Lower lobe of right lung (tissue), 2 donors: ENCODE data around the gene KCND1. TPM values are rescaled to one million over a fixed set of nuclear protein-coding genes. Genes with fewer than 3 reads are reported as not detected.

Source experiments
- ATAC-seq, 2 donors: fragments of 200-7000 bp; cut with Tn5 transposase; one replicate each; pipeline ENCODE4 v1.9.1; 2020 to 2022; ENCODE audit warnings: mild to moderate bottlenecking in 2 of 2, moderate library complexity in 2 of 2
- DNase-seq: peaks from one replicate; pipeline ENCODE4 v3.0.0-alpha.2; 2020
- H3K27ac ChIP-seq: fragments of 200-600 bp; one replicate; pipeline ENCODE4 v1.8.0; 2022
- H3K27me3 ChIP-seq: fragments of 200-600 bp; one replicate; pipeline ENCODE4 v1.8.0; 2022; ENCODE audit warnings: low read depth
- H3K36me3 ChIP-seq: fragments of 200-600 bp; one replicate; pipeline ENCODE4 v1.8.0; 2022; ENCODE audit warnings: mild to moderate bottlenecking
- H3K4me1 ChIP-seq: fragments of 200-600 bp; one replicate; pipeline ENCODE4 v1.8.0; 2022
- H3K4me3 ChIP-seq: fragments of 200-600 bp; one replicate; pipeline ENCODE4 v1.8.0; 2022; ENCODE audit warnings: mild to moderate bottlenecking
- H3K9me3 ChIP-seq: fragments of 200-600 bp; one replicate; pipeline ENCODE4 v1.8.0; 2022
- intact Hi-C: fragments of 100-400 bp; cut with DNase I; formaldehyde crosslinking; loops from one replicate; pipeline ENCODE4 v1.11.0; 2022
- total RNA-seq: library from RNA; stranded (reverse); fragmentation: NEBNext Ultra II Directional; extraction: Animal tissue kit (Norgen Biotek cat#: 25700); gene quantifications from one replicate; pipeline ENCODE4 v1.2.1, GENCODE V29; 2021
- TF ChIP-seq, protein P1 (sequence below): fragments of 200-600 bp; IDR thresholded peaks from one replicate; pipeline ENCODE4 v1.8.0; 2022; ENCODE audit warnings: antibody characterized with exemption, mild to moderate bottlenecking
- donor health status: DM: no; HTN: yes; CAD: no; lungs with severe emphysema.

KCND1 gene
- total RNA-seq, 1 donor from 2014 or later, result 1.8 TPM

DNA sequence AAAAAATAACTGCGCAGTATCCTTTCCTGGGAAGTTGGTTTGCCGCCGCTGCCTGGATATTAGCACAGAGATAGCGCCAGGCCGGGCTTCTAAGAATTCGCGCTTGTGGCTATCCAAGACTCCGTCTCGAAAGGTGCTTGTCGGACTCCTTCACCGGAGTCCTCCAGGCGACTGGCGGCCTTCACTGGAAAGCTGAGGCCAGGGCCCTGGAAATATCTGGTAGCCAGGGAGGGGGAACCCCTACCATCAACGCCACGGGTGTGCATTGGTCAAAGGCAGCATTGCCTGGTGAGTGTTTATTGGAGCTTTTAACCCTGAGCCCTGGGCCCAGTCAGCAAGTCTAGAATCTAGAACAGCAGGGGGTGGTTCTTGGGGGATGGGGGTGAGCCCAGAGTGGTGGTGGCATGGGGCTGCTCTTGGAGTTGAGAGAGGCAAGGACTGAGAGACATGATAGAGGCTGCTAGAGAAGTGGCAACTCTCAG lies 52.2 kb downstream of the KCND1 start:
- intact Hi-C loops, result no loop called here
- Histone ChIP-seq H3K4me3 (peak overlapping the region; percentile 65), H3K27ac (peak overlapping the region; percentile 86), H3K9me3 (no peaks in the 10 kb centered on the region), H3K36me3 (peaks cover 33% of the 10 kb centered on the region), H3K27me3 (no peaks in the 10 kb centered on the region), H3K4me1 (no peaks in the 10 kb centered on the region)
- no peak for DNase-seq
- peak; percentile 4 to 17 for ATAC-seq
- TF ChIP-seq, protein P1, sequence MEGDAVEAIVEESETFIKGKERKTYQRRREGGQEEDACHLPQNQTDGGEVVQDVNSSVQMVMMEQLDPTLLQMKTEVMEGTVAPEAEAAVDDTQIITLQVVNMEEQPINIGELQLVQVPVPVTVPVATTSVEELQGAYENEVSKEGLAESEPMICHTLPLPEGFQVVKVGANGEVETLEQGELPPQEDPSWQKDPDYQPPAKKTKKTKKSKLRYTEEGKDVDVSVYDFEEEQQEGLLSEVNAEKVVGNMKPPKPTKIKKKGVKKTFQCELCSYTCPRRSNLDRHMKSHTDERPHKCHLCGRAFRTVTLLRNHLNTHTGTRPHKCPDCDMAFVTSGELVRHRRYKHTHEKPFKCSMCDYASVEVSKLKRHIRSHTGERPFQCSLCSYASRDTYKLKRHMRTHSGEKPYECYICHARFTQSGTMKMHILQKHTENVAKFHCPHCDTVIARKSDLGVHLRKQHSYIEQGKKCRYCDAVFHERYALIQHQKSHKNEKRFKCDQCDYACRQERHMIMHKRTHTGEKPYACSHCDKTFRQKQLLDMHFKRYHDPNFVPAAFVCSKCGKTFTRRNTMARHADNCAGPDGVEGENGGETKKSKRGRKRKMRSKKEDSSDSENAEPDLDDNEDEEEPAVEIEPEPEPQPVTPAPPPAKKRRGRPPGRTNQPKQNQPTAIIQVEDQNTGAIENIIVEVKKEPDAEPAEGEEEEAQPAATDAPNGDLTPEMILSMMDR, result no peak

DNA sequence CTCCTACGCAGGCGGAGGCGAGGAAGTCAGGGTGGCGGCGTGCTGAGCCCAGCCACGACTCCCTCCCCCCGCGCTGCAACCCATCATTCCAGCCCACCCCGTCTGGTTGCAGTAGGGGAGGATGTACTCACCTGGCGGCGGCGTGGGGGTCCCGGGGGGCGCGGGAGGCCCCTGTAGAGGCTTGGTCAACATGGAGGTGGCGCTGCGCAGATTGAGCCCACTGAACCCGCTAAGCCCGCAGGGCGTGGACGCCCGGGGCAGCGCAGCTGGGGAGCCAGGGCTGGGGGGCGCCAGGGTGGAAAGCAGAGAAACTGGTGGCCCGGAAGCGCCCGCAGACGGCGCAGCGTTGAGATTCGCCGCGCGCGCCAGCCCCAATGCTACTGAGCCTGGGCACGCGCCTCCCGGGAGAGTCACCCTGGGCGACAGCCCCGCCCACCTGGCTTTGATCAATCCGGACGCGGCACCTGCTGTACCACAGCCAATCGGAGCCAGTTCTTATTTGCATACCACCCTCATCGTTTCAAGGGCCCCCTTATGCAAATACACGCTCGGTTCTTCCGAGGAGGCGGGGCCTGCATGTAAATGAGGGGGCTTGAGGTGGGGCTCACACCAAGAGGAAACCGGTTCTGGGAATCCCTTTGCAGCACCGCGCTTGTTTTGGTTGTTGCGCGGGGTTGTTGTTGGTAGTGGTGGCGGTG lies 52.9 kb downstream of the KCND1 start, which contains the start of gene PIM2:
PIM2 (minus strand) TSS at position 382 of the 698 bp plus-strand sequence; CDS start at position 192, 190 bp downstream.
- peak within 1 kb of the TSS; percentile 65 for H3K4me3 ChIP-seq
- intact Hi-C loops, result no loop called here
- TF ChIP-seq, protein P1, result no peak
- DNase-seq (peak; percentile 94), ATAC-seq (peak; percentile 92 to 94)
- H3K9me3 ChIP-seq, result no peaks in the 10 kb centered on the region
- H3K4me1 ChIP-seq, result no peaks in the 10 kb centered on the region
- H3K36me3 ChIP-seq, result peaks cover 34% of the 10 kb centered on the region
- H3K27ac ChIP-seq, result peak within 1 kb of the TSS; percentile 86
- no peaks in the 10 kb centered on the region for H3K27me3 ChIP-seq

DNA sequence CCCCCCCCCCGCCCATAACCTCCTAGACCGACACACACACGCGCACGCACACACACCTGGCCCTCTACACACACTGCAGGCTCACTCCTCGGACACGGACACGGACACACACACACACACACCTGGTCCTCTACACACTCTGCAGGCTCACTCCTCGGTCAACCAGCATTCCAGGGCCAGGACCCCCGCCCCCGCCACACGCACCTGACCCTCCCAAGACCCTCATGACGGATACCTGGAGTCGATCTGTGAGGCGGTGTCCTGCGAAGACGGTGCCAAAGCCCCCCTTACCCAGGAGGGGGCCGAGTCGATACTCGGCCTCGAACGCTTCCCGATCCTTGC lies 53.4 kb downstream of the KCND1 start:
- no peak for DNase-seq
- Histone ChIP-seq H3K9me3 (no peaks in the 10 kb centered on the region), H3K4me3 (peak overlapping the region; percentile 65), H3K27me3 (no peaks in the 10 kb centered on the region), H3K36me3 (peaks cover 32% of the 10 kb centered on the region), H3K27ac (peak overlapping the region; percentile 86), H3K4me1 (no peaks in the 10 kb centered on the region)
- ATAC-seq, result peak in 1 of 2 donors; percentile 16
- intact Hi-C loops, result no loop called here
- TF ChIP-seq, protein P1, result no peak

DNA sequence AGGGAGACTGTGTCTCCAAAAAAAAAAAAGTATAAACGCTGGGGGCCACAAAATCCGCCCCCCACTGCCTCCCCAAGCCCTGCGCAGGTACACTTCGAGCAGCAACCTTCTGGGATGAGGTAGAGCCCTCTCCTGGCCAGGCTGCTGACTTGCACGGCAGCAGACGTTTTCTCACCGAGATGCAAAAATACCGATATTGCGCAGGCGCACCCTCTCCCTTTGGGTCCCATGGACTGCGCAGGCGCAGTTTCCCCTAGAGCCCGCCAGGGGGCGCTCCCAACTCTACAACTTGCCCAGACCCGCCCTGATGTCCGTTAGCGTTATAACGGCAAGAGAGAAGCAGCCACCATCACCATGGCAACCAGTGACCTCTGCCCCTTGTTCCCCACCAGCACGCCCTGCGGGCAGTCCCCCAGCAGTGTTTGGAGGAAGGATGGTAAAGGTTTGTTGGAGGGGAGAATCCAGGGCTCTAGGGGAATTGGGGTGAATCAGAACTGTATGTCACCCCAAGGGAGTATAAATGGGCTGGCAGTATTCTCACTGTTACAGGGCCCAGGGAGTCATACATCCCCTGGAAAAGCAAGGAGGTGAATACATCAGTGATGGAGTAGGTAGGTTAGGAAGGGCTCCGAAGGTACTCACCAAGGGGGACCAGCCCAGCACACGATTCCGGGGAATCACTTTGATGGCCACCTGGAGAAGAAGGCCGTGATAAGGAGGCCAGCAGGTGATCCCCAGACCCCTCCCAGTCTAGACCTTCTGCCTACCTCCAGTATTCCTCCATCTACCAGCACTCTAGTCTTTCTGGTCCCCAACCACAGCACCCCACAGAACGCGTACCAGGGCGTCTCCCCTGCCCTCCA lies 54.3 kb downstream of the KCND1 start:
- Histone ChIP-seq H3K36me3 (peaks cover 23% of the 10 kb centered on the region), H3K27ac (peak overlapping the region; percentile 86), H3K4me3 (peak overlapping the region; percentile 65), H3K9me3 (no peaks in the 10 kb centered on the region), H3K4me1 (peaks cover 2% of the 10 kb centered on the region), H3K27me3 (no peaks in the 10 kb centered on the region)
- ATAC-seq (peak; percentile 75 to 88), DNase-seq (peak; percentile 92)
- TF ChIP-seq, protein P1, result peak; percentile 91
- intact Hi-C loops, result no loop called here

DNA sequence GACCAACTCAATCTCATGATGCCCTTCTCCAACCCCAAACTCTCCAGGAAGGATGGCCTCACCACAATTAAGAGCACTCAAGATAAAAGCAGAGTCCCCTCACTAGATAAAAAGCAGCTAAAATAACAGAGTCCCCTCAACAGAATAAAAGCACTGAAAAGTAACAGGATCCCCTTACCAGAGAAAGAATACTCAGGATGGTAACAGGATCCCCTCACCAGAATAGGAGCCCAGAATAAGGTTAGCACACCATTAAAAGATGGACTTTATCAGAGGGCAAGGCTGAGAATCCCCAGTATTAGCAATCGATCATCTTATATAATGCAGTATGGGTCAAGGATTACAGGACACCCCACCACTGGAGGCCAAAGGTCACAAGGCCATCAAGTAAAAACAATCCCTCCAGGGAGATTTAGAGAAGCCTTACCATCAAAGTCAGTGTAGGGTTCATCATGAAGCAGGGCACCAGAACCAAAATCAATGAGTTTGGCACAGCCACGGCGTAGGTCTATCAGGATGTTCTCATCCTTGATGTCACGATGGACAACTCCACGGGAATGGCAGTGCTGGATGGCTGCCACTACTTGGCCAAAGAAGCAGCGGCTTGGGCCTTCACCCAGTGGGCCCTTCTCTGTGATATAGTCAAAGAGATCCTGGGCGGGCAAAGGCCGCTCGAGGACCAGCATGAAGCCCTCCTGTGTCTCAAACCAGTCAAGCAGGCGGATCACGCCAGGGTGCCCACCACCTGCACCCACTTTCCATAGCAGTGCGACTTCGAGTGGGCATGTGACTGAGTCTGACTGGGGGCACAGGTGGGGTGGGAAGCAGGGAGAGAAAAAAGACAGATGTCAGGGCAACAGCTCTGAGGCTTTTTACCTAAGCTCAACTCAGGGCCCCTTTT lies 56.8 kb downstream of the KCND1 start:
- Histone ChIP-seq H3K27me3 (no peaks in the 10 kb centered on the region), H3K36me3 (peaks cover 21% of the 10 kb centered on the region), H3K9me3 (no peaks in the 10 kb centered on the region), H3K4me1 (peaks cover 4% of the 10 kb centered on the region), H3K4me3 (no peak overlapping the region), H3K27ac (no peak overlapping the region)
- TF ChIP-seq, protein P1, result no peak
- intact Hi-C loops, result no loop called here
- DNase-seq, result no peak
- no peak for ATAC-seq
